Neuronal stem cell (in vitro differentiated cells): ENCODE results near the gene SLC16A3.

Source experiments
- DNase-seq: peaks from one replicate; pipeline ENCODE4 v3.0.0-alpha.2; 2013; ENCODE audit warnings: low spot score
- H2AFZ ChIP-seq: one replicate; pipeline ENCODE4 v1.6.1; 2013; ENCODE audit warnings: mild to moderate bottlenecking, low read length, inconsistent platforms
- H2AK5ac ChIP-seq: 2 replicates; pipeline ENCODE4 v1.6.1; 2013; ENCODE audit warnings: low read depth, mild to moderate bottlenecking, inconsistent platforms, low read length, moderate library complexity, mixed read lengths
- H2BK120ac ChIP-seq: 2 replicates; pipeline ENCODE4 v1.6.1; 2013; ENCODE audit warnings: low read depth, mild to moderate bottlenecking, inconsistent platforms, low read length, moderate library complexity, mixed read lengths
- H2BK12ac ChIP-seq: one replicate; pipeline ENCODE4 v1.6.1; 2013; ENCODE audit warnings: low read length, inconsistent platforms
- H2BK15ac ChIP-seq: 2 replicates; pipeline ENCODE4 v1.6.1; 2013; ENCODE audit warnings: mild to moderate bottlenecking, low read length, inconsistent platforms, mixed read lengths
- H2BK5ac ChIP-seq: one replicate; pipeline ENCODE4 v1.6.1; 2013; ENCODE audit warnings: inconsistent platforms, mild to moderate bottlenecking, low read length, moderate library complexity
- H3K14ac ChIP-seq: one replicate; pipeline ENCODE4 v1.6.1; 2013; ENCODE audit warnings: low read length, inconsistent platforms
- H3K18ac ChIP-seq: 2 replicates; pipeline ENCODE4 v1.6.1; 2013; ENCODE audit warnings: low read length, inconsistent platforms
- H3K23ac ChIP-seq: 2 replicates; pipeline ENCODE4 v1.6.1; 2013; ENCODE audit warnings: low read depth, mild to moderate bottlenecking, mixed read lengths, low read length, inconsistent platforms; ENCODE audit not compliant: poor library complexity
- H3K27ac ChIP-seq: replicated peaks from 3 replicates; pipeline ENCODE4 v1.5.1; 2013; ENCODE audit warnings: low read length, inconsistent platforms
- H3K27me3 ChIP-seq, 3 experiments: 2 replicates each; pipeline ENCODE4 v1.6.1; 2013; ENCODE audit warnings: low read length in 3 of 3, mild to moderate bottlenecking in 2 of 3, inconsistent platforms in 1 of 3, low read depth in 1 of 3, mixed read lengths in 1 of 3, moderate library complexity in 1 of 3; ENCODE audit not compliant: control insufficient read depth in 3 of 3, insufficient read depth in 3 of 3
- H3K36me3 ChIP-seq, 2 donors: replicated peaks in 1 of 2; 2 replicates each; pipeline ENCODE4 v1.6.1; 2013; ENCODE audit warnings: low read length in 2 of 2; ENCODE audit not compliant: control insufficient read depth in 2 of 2, insufficient read depth in 2 of 2
- H3K4ac ChIP-seq: 2 replicates; pipeline ENCODE4 v1.6.1; 2013; ENCODE audit warnings: inconsistent platforms, mild to moderate bottlenecking, low read length, moderate library complexity
- H3K4me1 ChIP-seq, 2 donors: 1 replicate in 1 of 2; 2 replicates in 1 of 2; pipeline ENCODE4 v1.6.1; 2013; ENCODE audit warnings: low read length in 2 of 2, low read depth in 1 of 2; ENCODE audit not compliant: control insufficient read depth in 2 of 2, insufficient read depth in 1 of 2
- H3K4me2 ChIP-seq: one replicate; pipeline ENCODE4 v1.6.1; 2013; ENCODE audit warnings: mild to moderate bottlenecking, low read length, inconsistent platforms; ENCODE audit not compliant: insufficient read depth, poor library complexity, severe bottlenecking
- H3K4me3 ChIP-seq, 2 donors: 2 replicates each; pipeline ENCODE4 v1.5.1; 2013; ENCODE audit warnings: low read length in 2 of 2, mild to moderate bottlenecking in 2 of 2, inconsistent platforms in 1 of 2, moderate library complexity in 1 of 2
- H3K79me1 ChIP-seq: one replicate; pipeline ENCODE4 v1.6.1; 2013; ENCODE audit warnings: low read depth, mild to moderate bottlenecking, inconsistent platforms, low read length, moderate library complexity
- H3K9ac ChIP-seq: one replicate; pipeline ENCODE4 v1.6.1; 2013; ENCODE audit warnings: mild to moderate bottlenecking, low read depth, low read length, inconsistent platforms; ENCODE audit not compliant: poor library complexity
- H3K9me3 ChIP-seq, 2 donors: replicated peaks in 1 of 2; 2 replicates each; pipeline versions ENCODE3 to v1.6.1; 2013; ENCODE audit warnings: low read length in 2 of 2, mild to moderate bottlenecking in 2 of 2, inconsistent platforms in 1 of 2, low read depth in 1 of 2, mixed read lengths in 1 of 2, moderate library complexity in 1 of 2; ENCODE audit not compliant: control insufficient read depth in 2 of 2, insufficient read depth in 1 of 2
- H4K8ac ChIP-seq: one replicate; pipeline ENCODE4 v1.6.1; 2013; ENCODE audit warnings: low read depth, mild to moderate bottlenecking, inconsistent platforms, low read length, moderate library complexity
- H4K91ac ChIP-seq: one replicate; pipeline ENCODE4 v1.6.1; 2013; ENCODE audit warnings: low read length, low read depth, mild to moderate bottlenecking, inconsistent platforms; ENCODE audit not compliant: poor library complexity
- WGBS, 2 donors: extraction: QIAGEN DNeasy Blood & Tissue Kit; methylation state at CpG; one replicate each; pipeline ENCODE4 v1.1.7; 2013; ENCODE audit warnings: missing lambda C conversion rate in 2 of 2, mixed read lengths in 1 of 2; ENCODE audit not compliant: insufficient read length in 2 of 2, insufficient replicate concordance in 1 of 2; ENCODE audit errors: extremely low coverage in 2 of 2; 5-methylcytosine and 5-hydroxymethylcytosine counted together

Gene SLC16A3

GRCh38 chr17:82246040-82246364 lies 17.2 kb downstream of the SLC16A3 start:
- Histone ChIP-seq H3K4me2 (no peak overlapping the region), H3K27me3 (no peaks in the 10 kb centered on the region), H3K9me3 (peaks cover 0 to 2% of the 10 kb centered on the region in 2 donors), H3K9ac (no peak overlapping the region), H4K8ac (no peak overlapping the region), H3K27ac (no peak overlapping the region), H2AFZ (no peak overlapping the region), H2BK5ac (no peak overlapping the region), H3K4me1 (no peaks in the 10 kb centered on the region), H2AK5ac (no peak overlapping the region), H2BK12ac (no peak overlapping the region), H3K36me3 (peaks cover 82 to 99% of the 10 kb centered on the region in 2 donors), H3K14ac (no peak overlapping the region), H2BK120ac (no peak overlapping the region), H3K23ac (no peak overlapping the region), H3K4me3 (peak overlapping the region in 1 of 2 donors; percentile 33), H2BK15ac (no peak overlapping the region), H3K4ac (no peak overlapping the region), H4K91ac (no peak overlapping the region), H3K79me1 (peaks cover 31% of the 10 kb centered on the region), H3K18ac (no peak overlapping the region)
- no CpG with 5 or more reads among the region's 5 CpGs for WGBS, 2 donors
- DNase-seq: no peak

GRCh38 chr17:82246365-82247181 lies 17.7 kb downstream of the SLC16A3 start:
- Histone ChIP-seq H2BK15ac (no peak overlapping the region), H2AK5ac (no peak overlapping the region), H3K14ac (no peak overlapping the region), H3K27ac (no peak overlapping the region), H3K4me1 (no peaks in the 10 kb centered on the region), H3K4ac (no peak overlapping the region), H3K79me1 (peaks cover 33% of the 10 kb centered on the region), H4K91ac (no peak overlapping the region), H3K18ac (no peak overlapping the region), H3K4me2 (no peak overlapping the region), H3K23ac (no peak overlapping the region), H3K27me3 (no peaks in the 10 kb centered on the region), H3K9ac (no peak overlapping the region), H3K36me3 (peaks cover 88 to 99% of the 10 kb centered on the region in 2 donors), H2BK5ac (peak overlapping the region; percentile 16), H4K8ac (no peak overlapping the region), H2BK12ac (no peak overlapping the region), H3K9me3 (peaks cover 0 to 2% of the 10 kb centered on the region in 2 donors), H2BK120ac (no peak overlapping the region), H2AFZ (no peak overlapping the region), H3K4me3 (no peak overlapping the region)
- WGBS, 2 donors: no CpG with 5 or more reads among the region's 27 CpGs
- no peak for DNase-seq

- no CpG with 5 or more reads among the region's 22 CpGs for whole genome bisulfite sequencing, 2 donors
- no peak overlapping the region for H3K27ac ChIP-seq
- no peak overlapping the region for H4K8ac ChIP-seq
- no peak overlapping the region for H3K9ac ChIP-seq
- H2BK15ac ChIP-seq: no peak overlapping the region
- no peak overlapping the region for H2AK5ac ChIP-seq
- no peak overlapping the region for H3K4me3 ChIP-seq
- H2AFZ ChIP-seq: no peak overlapping the region
- no peak overlapping the region for H4K91ac ChIP-seq
- peaks cover 0 to 2% of the 10 kb centered on the region in 2 donors for H3K9me3 ChIP-seq
- no peak overlapping the region for H3K4ac ChIP-seq
- no peaks in the 10 kb centered on the region for H3K27me3 ChIP-seq
- H3K23ac ChIP-seq: no peak overlapping the region
- no peak overlapping the region for H2BK12ac ChIP-seq
- no peak overlapping the region for H3K4me2 ChIP-seq
- no peak overlapping the region for H3K18ac ChIP-seq
- H2BK120ac ChIP-seq: no peak overlapping the region
- no peak for DNase-seq
- H3K36me3 ChIP-seq: peaks cover 94 to 100% of the 10 kb centered on the region in 2 donors
- H3K4me1 ChIP-seq: no peaks in the 10 kb centered on the region
- peak overlapping the region; percentile 16 for H2BK5ac ChIP-seq
- H3K79me1 ChIP-seq: peaks cover 33% of the 10 kb centered on the region
- H3K14ac ChIP-seq: no peak overlapping the region
Measured at GRCh38 chr17:82247182-82247823, 18.5 kb downstream of the SLC16A3 start.

- Histone ChIP-seq H3K9me3 (peaks cover 0 to 2% of the 10 kb centered on the region in 2 donors), H3K27ac (no peak overlapping the region), H2BK12ac (no peak overlapping the region), H3K9ac (no peak overlapping the region), H3K4me1 (no peaks in the 10 kb centered on the region), H3K4me2 (no peak overlapping the region), H3K23ac (no peak overlapping the region), H2AK5ac (no peak overlapping the region), H3K36me3 (peaks cover 96 to 100% of the 10 kb centered on the region in 2 donors), H2BK120ac (no peak overlapping the region), H3K79me1 (peaks cover 34% of the 10 kb centered on the region), H3K18ac (no peak overlapping the region), H3K4me3 (no peak overlapping the region), H2AFZ (no peak overlapping the region), H3K14ac (no peak overlapping the region), H4K8ac (no peak overlapping the region), H4K91ac (no peak overlapping the region), H3K27me3 (no peaks in the 10 kb centered on the region), H2BK15ac (no peak overlapping the region), H3K4ac (no peak overlapping the region), H2BK5ac (no peak overlapping the region)
- no peak for DNase-seq
- no CpG with 5 or more reads among the region's 28 CpGs for WGBS, 2 donors
Measured at GRCh38 chr17:82247856-82248671, 19.2 kb downstream of the SLC16A3 start.
